ENCODE measurements around the gene GALNT13.

Gene GALNT13

DNA sequence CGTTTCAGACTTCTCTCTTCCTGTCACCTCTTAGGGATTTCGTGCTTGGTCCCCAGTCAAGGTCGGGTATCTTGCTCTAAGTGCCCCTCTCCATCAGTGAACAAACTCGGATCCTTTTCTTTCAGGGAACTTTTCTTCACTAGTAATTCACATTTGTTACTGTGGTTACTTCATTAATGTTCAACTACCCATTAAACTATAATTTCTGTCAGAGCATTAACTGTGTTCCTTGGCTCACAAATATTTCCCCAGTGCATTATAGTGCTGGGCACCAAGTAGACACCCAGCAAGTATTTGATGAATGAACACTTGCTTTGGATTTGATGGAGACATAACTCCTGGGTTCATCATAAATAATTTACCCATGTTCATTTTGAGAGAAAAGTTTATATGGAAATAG lies 617.1 kb downstream of the GALNT13 start:
- Mint-ChIP-seq H3K27ac (no peak overlapping the region), H3K4me1 (ENCODE audit: low read depth) (no peaks in the 10 kb centered on the region), H3K9me3 (peaks cover 11% of the 10 kb centered on the region), H3K27me3 (no peaks in the 10 kb centered on the region), H3K36me3 (ENCODE audit: low read depth) (no peaks in the 10 kb centered on the region), H3K4me3 (no peak overlapping the region)

DNA sequence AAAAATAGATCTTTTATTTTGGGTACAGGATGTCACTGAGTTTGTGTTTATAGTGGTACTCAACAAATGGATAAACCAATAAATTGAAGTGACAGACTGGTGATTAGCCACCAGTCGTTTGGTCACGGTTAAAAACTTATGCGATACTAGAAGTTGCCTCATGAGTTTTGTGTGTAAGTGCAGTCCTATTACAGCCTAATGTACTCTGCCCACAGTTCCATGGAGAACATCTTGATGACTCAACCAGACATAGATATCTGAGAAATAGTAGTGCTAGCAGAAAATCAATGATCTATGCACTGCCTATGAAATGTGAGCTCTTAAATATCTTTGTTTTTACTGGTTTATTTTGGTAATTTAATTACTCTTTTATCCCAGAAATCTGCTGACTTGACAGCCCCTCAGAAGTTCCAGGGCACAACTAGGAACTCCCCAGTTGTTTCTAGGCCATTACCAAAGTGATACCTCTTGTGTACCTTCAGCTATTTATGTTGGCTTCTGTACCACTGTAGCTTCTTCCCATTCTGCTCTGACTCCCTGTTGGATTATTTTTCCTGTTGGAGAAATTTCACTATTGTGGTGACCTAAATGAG lies 617.6 kb downstream of the GALNT13 start:
- Mint-ChIP-seq H3K36me3 (ENCODE audit: low read depth) (no peaks in the 10 kb centered on the region), H3K4me1 (ENCODE audit: low read depth) (no peaks in the 10 kb centered on the region), H3K4me3 (no peak overlapping the region), H3K9me3 (peaks cover 13% of the 10 kb centered on the region), H3K27me3 (no peaks in the 10 kb centered on the region), H3K27ac (no peak overlapping the region)

- no peaks in the 10 kb centered on the region for H3K27me3 Mint-ChIP-seq
- peaks cover 15% of the 10 kb centered on the region for H3K9me3 Mint-ChIP-seq
- H3K27ac Mint-ChIP-seq, result no peak overlapping the region
- H3K4me3 Mint-ChIP-seq, result no peak overlapping the region
- H3K36me3 Mint-ChIP-seq (ENCODE audit: low read depth), result no peaks in the 10 kb centered on the region
- no peaks in the 10 kb centered on the region for H3K4me1 Mint-ChIP-seq (ENCODE audit: low read depth)
These were observed 618.8 kb downstream of the GALNT13 start for GRCh38 chr2:154490530-154490929.

DNA sequence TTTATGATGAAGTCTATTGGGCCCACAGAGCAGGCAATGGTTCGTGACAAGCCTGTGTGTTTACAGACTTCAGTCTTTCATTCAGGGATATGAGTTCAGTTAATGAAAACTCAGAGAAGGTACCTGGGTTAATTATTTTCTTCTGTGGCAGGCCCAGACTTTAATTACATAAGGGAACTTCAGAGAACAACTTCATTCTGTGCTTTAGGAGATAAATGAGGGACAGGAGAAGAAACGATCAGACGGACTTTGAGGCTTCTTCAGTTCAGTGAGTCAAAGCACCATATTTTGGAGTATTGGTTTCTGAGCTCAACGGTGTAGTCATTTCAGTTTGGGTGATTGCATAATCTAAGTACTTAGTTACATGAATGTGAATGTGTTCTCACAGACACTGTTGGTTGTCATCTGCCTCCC lies 623.7 kb downstream of the GALNT13 start:
- Mint-ChIP-seq H3K4me1 (ENCODE audit: low read depth) (no peaks in the 10 kb centered on the region), H3K27me3 (no peaks in the 10 kb centered on the region), H3K4me3 (no peak overlapping the region), H3K9me3 (peaks cover 18% of the 10 kb centered on the region), H3K36me3 (ENCODE audit: low read depth) (no peaks in the 10 kb centered on the region), H3K27ac (no peak overlapping the region)

DNA sequence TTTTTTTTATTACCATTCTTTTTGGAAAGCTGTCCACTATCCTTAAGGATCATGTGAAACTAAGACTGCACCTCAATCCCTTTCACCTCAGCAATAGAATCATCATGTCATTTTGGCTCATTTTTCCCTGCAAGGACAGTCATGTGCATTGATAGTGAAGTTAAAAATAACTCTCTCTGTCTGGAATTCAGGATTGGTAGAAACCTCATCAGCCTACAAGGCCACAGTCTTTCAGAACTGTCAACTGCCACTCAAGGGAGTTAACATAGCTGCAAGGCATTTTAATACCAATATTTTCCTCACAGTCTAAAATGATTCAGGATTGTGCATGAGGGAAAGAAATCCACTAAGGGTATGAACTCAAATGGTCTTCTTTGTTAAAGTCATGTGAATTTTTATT lies 625.3 kb downstream of the GALNT13 start:
- Mint-ChIP-seq H3K27me3 (no peaks in the 10 kb centered on the region), H3K9me3 (peaks cover 21% of the 10 kb centered on the region), H3K27ac (no peak overlapping the region), H3K36me3 (ENCODE audit: low read depth) (no peaks in the 10 kb centered on the region), H3K4me1 (ENCODE audit: low read depth) (no peaks in the 10 kb centered on the region), H3K4me3 (no peak overlapping the region)
